Keratinocyte (primary cell): ENCODE data around the gene CDC25A.

Experiments used
- CTCF ChIP-seq, 3 experiments: IDR thresholded peaks in 1 of 3; conservative IDR thresholded peaks in 1 of 3; optimal IDR thresholded peaks in 1 of 3; 2 replicates in 2 of 3; 3 replicates in 1 of 3; pipeline versions ENCODE3 to v1.5.1; 2011; ENCODE audit warnings: low read length in 3 of 3, mild to moderate bottlenecking in 3 of 3, moderate library complexity in 2 of 3, control low read depth in 1 of 3, inconsistent platforms in 1 of 3; ENCODE audit not compliant: insufficient read depth in 2 of 3; ENCODE audit errors: extremely low read depth in 1 of 3
- EZH2 ChIP-seq: IDR thresholded peaks from one replicate; pipeline ENCODE4 v1.6.1; 2012; ENCODE audit warnings: inconsistent platforms, mild to moderate bottlenecking, low read length, moderate library complexity

GRCh38 chr3:48123346-48123745 is 64.9 kb downstream of the CDC25A start:
- TF ChIP-seq CTCF (optimal IDR thresholded peaks at IDR 0.05 in 1 of 3, IDR thresholded peaks at IDR 0.05 in 1 of 3, conservative IDR thresholded peaks at IDR 0.05 in 1 of 3; ENCODE audit: extremely low read depth in 1 of 3, insufficient read depth in 2 of 3, low read length in 3 of 3) (no peak), EZH2 (no peak)
